ENCODE measurements around the gene FITM2.

FITM2 gene

DNA sequence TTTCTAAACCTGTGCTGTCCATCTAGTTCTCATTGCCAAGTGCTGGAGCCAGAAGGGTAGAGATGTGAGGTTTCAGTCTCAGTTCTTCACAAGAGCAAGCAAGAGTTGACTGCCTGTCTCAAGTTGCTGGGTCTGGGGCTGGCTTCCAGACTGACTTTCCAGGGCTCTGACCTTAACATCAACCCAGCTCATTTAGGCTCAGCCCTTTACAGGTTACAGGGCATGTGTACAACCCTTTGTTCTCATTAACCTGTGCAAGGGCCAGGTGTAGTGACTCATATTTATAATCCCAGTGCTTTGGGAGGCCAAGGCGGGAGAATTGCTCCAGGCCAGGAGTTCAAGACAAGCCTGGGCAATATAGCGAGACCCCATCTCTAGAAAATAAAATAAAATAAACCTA, 30.6 kb downstream of the FITM2 start:
- no peak for DNase-seq (ENCODE audit: low spot score)

DNA sequence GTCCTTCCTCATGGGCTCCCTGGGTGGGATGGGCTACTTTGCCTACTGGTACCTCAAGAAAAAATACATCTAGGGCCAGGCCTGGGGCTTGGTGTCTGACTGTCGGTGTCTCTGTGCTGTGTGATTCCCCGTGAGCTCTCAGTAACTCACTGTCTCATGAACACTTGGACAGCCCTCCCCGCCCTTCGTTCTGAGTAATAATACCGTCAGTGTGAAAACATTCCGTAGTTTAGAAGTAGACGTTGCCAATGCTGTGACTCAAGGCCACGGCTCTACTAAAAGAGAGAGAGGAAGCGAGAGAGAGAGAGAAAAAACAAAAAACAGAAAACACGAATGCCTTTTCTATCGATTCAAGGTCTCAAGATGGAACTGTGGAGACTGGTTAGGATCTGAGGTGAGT, 31.8 kb downstream of the FITM2 start:
- DNase-seq (ENCODE audit: low spot score), result no peak

DNA sequence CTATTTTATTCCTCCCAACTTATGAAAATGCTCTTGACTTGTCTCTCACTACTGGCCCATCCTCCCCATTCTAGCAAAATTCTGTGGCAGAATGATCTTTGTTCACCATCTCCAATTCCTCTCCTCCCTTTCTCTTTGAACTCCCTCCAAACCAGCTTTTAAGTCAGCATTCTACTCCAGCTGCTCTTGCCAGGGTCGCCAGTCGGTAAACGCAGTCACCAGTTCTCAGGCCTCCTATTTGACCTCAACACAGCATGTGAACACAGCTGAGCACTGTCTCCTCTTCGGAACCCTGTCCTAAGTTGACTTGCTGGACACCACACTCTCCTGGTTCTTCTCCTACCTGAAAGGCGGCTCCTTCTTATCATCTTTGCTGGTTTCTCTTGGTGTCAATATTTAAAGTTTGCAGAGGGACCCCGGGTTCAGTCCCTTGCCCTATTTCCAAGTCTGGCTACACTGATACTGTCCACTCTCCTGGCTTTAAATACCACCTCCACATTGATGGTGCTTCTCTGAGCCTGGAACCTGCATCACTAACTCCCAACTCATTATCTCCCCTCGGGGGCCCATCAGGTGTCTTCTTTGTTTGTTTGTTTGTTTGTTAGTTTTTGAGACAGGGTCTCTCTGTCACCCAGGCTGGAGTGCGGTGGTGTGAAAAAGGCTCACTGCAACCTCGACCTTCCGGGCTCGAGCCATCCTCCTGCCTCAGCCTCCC, 36.5 kb downstream of the FITM2 start:
- no peak for DNase-seq (ENCODE audit: low spot score)

DNA sequence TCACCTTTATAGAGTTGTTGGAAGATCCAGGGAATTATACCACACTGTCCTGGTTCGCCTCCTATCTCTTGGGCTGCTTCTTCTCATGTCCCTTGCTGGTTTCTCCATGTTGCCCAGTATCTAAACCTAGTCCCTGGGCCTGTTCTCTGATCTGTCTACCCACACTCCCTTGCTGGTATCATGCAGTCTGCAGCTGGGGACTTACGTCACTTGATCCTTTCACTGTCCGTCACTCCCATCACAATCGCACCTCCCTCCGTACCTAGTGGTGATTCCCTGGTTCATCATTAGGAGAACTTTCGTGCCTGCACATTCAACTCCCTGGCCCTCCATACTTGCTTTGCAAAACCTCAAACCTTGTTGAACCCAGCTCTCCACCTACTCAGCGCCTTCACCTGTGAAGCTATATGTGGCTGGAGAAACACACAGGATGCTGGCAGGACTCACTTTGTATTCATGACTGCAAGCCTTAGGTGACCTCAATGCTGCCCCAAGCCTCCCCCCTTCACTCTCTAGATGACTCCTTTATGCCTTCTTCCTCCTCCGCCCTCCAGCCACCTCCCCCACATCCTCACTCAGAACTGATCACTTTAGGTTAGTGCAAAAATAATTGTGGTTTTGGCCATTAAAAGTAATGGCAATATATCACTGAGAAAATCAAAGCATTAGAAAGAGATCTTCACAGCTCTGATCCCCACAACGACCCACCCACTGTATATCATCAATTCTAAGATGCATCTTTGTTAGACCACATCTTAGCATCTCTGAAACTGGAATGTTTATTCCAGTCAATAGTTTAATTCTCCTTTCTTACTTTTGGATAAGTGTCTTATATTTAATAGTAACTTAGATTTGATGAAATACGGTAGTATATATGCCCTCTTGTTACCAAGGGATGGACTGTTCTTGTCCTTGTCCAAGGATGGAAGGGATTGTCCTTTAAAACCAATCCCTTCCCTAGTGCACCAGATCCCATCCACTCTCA, 37.5 kb downstream of the FITM2 start:
- DNase-seq (ENCODE audit: low spot score), result no peak

DNA sequence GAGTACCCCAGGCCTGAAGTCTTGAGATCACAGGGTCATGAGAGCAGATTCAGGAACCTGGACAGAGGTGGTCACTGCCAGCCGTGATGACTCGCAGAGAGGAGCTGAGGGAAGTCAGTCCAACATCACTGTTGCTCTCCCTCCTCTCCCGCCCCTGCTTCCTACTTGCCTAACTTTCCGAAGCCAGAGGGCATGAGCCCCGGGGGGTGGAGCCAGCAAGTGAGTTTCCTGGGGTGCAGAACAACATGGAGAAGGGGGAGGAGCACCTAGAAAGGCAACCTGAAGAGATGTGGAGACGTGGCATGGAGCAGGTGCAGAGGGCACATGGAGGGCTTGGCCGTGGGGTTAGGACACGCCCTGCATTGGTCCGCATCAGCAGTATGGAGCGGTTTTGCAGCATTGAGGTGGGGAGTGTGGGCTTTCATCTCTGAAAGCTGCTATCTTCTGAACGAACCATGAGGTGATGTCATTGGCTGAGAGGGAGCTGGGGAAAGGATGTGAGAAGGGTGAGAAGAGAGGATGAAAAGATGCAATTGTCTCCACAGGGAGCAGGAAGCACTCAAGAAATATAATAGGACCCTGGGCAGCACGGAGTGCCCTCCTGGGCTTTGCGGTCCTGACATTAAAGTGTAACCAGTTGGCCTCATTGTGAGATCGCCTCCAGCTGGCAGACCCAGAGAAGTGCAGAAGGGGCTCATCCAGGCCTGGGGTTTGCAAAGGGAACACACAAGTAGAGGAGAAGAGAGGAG, 38.9 kb downstream of the FITM2 start:
- DNase-seq (ENCODE audit: low spot score), result no peak

DNA sequence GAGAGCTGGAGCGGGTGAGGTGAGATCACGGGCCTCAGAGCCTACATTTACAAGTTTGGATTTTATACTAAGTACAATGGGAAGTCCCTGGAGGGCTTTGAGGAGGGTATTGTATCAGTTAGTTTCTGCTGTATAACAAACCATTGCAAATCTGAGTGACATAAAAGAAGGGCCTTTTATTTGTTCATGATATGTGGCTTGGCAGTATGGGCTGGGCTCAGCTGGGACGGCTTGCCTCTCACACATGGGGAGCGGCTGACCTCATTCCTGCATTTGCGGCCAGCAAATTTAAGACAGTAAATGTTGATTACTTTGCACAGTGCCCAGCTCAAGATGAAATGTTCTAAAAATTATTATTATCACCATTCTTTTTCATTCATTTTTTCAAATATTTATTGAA, 42.2 kb downstream of the FITM2 start:
- DNase-seq (ENCODE audit: low spot score), result no peak

DNA sequence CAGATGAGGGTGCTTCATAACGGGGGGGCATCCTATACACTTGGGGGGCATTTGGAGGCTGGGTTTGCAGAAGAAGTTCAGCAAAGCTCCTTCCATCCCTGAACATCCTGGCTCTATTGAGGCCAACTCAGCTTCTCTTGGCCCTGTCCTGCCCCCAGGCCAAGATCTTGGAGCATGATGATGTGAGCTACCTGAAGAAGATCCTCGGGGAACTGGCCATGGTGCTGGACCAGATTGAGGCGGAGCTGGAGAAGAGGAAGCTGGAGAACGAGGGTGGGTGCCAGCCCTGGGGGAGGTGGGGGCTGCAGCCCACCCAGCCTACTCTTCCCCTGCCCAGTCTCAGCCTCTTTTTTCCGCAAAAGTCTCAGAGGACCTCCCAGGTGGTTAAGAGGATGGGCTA, 46.7 kb downstream of the FITM2 start:
- DNase-seq (ENCODE audit: low spot score), result no peak

DNA sequence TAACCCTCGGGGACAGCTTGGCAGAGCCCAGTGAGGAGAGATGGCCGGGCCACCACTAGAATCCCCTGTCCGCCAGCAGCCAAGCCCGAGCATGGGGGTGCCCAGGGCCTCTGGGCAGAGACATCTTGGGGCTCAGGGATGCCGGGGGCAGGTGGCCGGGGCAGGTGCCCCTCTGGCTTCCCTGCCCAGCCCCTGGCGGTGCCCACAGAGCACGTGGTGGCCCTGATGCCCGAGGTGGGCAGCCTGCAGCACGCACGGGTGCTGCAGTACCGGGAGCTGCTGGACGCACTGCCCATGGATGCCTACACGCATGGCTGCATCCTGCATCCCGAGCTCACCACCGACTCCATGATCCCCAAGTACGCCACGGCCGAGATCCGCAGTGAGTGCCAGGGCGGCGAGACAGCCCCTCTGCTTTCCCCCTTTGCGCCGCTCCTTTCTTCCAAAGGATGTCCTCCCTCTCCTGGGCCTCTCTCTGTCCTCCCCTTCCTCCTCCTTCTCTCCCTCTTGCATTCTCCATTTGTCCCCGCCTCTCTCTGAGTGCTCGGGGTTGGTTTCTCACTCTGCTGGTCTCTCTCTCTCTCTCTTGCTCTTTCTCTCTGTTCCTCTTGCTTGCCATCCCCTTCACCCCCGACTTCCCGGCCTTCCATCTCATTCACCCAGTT, 52.6 kb downstream of the FITM2 start:
- DNase-seq (ENCODE audit: low spot score), result no peak

DNA sequence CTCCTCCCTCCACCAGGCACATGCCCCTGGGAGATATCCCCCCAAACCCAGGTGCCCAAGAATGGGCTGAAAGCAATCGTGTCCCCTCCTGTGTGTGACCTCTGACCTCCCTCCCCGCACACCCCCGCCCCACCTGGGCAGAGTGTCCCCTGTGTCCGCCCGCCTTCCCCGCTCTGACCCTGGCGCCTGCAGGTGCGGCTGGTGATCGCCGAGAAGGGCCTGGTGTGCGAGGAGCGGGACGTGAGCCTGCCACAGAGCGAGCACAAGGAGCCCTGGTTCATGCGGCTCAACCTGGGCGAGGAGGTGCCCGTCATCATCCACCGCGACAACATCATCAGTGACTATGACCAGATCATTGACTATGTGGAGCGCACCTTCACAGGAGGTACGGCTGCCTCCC, 54.0 kb downstream of the FITM2 start:
- no peak for DNase-seq (ENCODE audit: low spot score)

DNA sequence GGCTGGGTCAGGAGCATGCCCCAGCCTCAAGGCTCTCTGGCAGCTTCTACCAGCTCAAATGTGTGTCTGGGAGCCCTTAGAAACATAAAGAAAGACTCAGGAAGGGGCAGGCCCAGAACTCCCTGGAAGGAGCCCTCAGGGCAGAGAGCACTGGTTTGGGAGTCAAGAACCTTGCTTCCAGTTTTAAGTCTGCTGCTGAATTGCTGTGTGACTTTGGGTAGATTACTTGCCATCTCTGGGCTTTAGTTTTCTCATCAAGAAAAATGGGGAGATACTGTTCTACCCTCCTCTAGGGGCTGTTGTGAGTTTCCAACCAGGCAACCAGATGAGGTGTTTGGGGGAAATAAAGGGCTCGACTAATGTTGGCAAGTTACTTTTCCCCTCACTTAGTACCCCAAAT, 55.1 kb downstream of the FITM2 start:
- no peak for DNase-seq (ENCODE audit: low spot score)

DNA sequence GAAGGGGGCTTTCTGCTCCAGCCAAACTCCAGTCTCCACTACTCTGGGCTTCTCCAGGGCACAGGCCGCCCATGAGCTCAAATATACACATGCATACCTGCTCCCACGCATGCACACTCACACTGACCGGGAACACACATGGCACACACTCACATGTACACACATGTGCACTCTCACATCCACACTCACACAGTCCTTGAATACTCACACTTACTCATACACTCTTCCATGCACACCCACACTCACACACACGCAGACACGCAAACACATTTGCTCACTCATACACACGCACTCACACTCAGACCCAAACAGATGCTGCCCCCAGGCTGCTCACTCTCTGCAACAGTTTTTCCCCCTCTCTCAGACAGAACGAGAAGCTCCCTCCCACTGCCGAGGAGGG, 56.9 kb downstream of the FITM2 start:
- no peak for DNase-seq (ENCODE audit: low spot score)

DNA sequence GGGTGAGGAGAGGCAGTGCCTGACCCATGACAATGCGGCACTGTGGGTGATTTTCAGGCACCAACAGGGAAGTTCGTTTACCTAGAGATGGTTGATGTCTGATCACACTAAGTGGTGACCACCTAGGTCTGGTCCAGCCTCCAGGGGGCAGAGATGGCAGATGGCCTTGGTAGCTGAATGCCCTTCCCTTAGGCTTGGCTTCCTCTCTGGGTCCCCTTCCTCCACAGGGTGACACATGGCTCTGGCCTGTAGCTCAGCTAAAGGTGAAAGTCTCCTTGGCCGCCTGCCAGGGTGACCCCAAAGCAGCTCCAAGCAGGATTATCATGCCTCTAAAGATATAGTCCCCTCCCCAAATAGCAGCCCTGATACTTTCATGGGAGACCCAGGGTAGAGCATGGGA, 57.5 kb downstream of the FITM2 start:
- no peak for DNase-seq (ENCODE audit: low spot score)
